Measurements from ENCODE around the gene SLC45A1. TPM values are rescaled to one million over a fixed set of nuclear protein-coding genes. Genes with fewer than 3 reads are reported as not detected.
"Not testable (repeated sequence)": the region's sequence is repeated elsewhere in the genome, so short reads cannot be mapped to it uniquely, and the experiment has no call there.

The SLC45A1 gene
- total RNA-seq, 1 donor from 2014 or later: 2.5 TPM

GRCh38 chr1:8378981-8379470 lies 61.1 kb downstream of the SLC45A1 start:
- no peak for DNase-seq (ENCODE audit: low read depth, low spot score)
- no peak for TF ChIP-seq CTCF (conservative IDR thresholded peaks at IDR 0.05)
- Mint-ChIP-seq H3K27ac (ENCODE audit: unreplicated experiment) (peak overlapping the region; percentile 76), H3K27me3 (ENCODE audit: low read depth) (no peaks in the 10 kb centered on the region), H3K4me3 (no peak overlapping the region), H3K36me3 (ENCODE audit: low read depth) (peaks cover 11% of the 10 kb centered on the region), H3K9me3 (no peaks in the 10 kb centered on the region), H3K4me1 (peaks cover 53% of the 10 kb centered on the region)

- H3K36me3 Mint-ChIP-seq (ENCODE audit: low read depth): peaks cover 11% of the 10 kb centered on the region
- no peak for TF ChIP-seq CTCF (conservative IDR thresholded peaks at IDR 0.05)
- no peaks in the 10 kb centered on the region for H3K9me3 Mint-ChIP-seq
- no peaks in the 10 kb centered on the region for H3K27me3 Mint-ChIP-seq (ENCODE audit: low read depth)
- H3K27ac Mint-ChIP-seq (ENCODE audit: unreplicated experiment): no peak overlapping the region
- no peak overlapping the region for H3K4me3 Mint-ChIP-seq
- peaks cover 53% of the 10 kb centered on the region for H3K4me1 Mint-ChIP-seq
- DNase-seq (ENCODE audit: low read depth, low spot score): no peak
Measured at GRCh38 chr1:8379513-8380186, 61.7 kb downstream of the SLC45A1 start.

DNA sequence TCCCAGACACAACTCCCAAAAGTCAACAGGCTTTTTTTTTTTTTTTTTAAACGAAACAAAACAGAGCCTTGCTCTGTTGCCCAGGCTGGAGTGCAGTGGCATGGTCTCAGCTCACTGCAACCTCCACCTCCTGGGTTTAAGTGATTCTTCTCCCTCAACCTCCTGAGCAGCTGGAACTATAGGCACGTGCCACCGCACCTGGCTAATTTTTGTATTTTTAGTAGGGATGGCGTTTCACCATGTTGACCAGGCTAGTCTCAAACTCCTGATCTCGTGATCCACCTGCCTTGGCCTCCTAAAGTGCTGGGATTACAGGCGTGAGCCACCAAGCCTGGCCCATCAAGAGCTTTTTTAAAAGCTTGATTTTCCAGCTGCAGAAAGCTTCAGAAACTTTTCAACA lies 62.4 kb downstream of the SLC45A1 start:
- H3K27ac Mint-ChIP-seq (ENCODE audit: unreplicated experiment); H3K4me3 Mint-ChIP-seq; H3K9me3 Mint-ChIP-seq; H3K27me3 Mint-ChIP-seq (ENCODE audit: low read depth); DNase-seq (ENCODE audit: low read depth, low spot score): not testable (repeated sequence)
- Mint-ChIP-seq H3K36me3 (ENCODE audit: low read depth) (peaks cover 11% of the 10 kb centered on the region), H3K4me1 (peaks cover 55% of the 10 kb centered on the region)

DNA sequence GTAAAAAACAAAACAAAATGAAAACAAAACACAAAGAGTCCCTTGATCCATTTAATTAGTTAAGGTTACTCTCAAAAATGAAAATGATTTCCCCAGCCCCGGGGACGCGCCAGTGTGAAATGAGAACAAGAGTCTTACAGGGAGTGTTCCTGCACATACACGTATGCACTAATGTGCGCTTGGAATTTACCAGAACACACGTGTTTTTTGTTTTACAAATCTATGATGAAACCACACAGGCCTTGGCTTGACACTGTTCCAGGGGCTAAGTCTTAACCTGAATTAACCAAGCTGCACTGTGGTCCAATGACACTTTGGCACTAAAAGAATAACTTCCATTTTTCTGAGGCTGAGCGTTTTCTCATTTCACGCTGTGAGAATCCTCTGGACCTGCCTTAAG lies 63.7 kb downstream of the SLC45A1 start:
- no peak for DNase-seq (ENCODE audit: low read depth, low spot score)
- H3K27me3 Mint-ChIP-seq (ENCODE audit: low read depth): no peaks in the 10 kb centered on the region
- peaks cover 11% of the 10 kb centered on the region for H3K36me3 Mint-ChIP-seq (ENCODE audit: low read depth)
- no peak overlapping the region for H3K4me3 Mint-ChIP-seq
- no peak overlapping the region for H3K27ac Mint-ChIP-seq (ENCODE audit: unreplicated experiment)
- peaks cover 64% of the 10 kb centered on the region for H3K4me1 Mint-ChIP-seq
- H3K9me3 Mint-ChIP-seq: no peaks in the 10 kb centered on the region
- no peak for TF ChIP-seq CTCF (conservative IDR thresholded peaks at IDR 0.05)

- Mint-ChIP-seq H3K4me1 (peaks cover 69% of the 10 kb centered on the region), H3K27ac (ENCODE audit: unreplicated experiment) (no peak overlapping the region), H3K36me3 (ENCODE audit: low read depth) (peaks cover 11% of the 10 kb centered on the region), H3K9me3 (no peaks in the 10 kb centered on the region), H3K4me3 (no peak overlapping the region), H3K27me3 (ENCODE audit: low read depth) (no peaks in the 10 kb centered on the region)
- TF ChIP-seq CTCF (conservative IDR thresholded peaks at IDR 0.05): no peak
- DNase-seq (ENCODE audit: low read depth, low spot score): no peak
Measured at GRCh38 chr1:8382051-8382505, 64.2 kb downstream of the SLC45A1 start.
